ENCODE data around the gene RET. TPM values are rescaled to one million over a fixed set of nuclear protein-coding genes. Genes with fewer than 3 reads are reported as not detected.

RET gene
- total RNA-seq, 1 experiment from 2014 or later = 81.1 TPM

GRCh38 chr10:43132867-43133787 is 56.3 kb downstream of the RET start:
- Histone ChIP-seq H3K27ac (ENCODE audit: low read length) (no peak overlapping the region), H3K27me3 (ENCODE audit: control insufficient read depth, insufficient read depth, low read length) (no peaks in the 10 kb centered on the region), H3K4me1 (ENCODE audit: control insufficient read depth, insufficient read depth, low read length) (peaks cover 8% of the 10 kb centered on the region), H3K4me3 (ENCODE audit: low read depth in 2 of 2, low read length in 2 of 2) (no peak overlapping the region), H3K36me3 (ENCODE audit: control insufficient read depth, insufficient read depth, low read length) (no peaks in the 10 kb centered on the region), H3K9me3 (ENCODE audit: control insufficient read depth, insufficient read depth, low read depth, low read length) (no peaks in the 10 kb centered on the region)
- ChIA-PET POLR2A (no interaction called here), CTCF (no interaction called here)
- DNase-seq (ENCODE audit: low read depth, low spot score) = no peak
- in situ Hi-C loops (cut with HindIII; ENCODE audit: low pct_unique_long_range_greater_than_20kb, low sequenced_read_pairs) = no loop called here
- no TSS peak for BruUV-seq (replicated peaks)
- intact Hi-C loops (cut with micrococcal nuclease; ENCODE audit: unreplicated experiment) = no loop called here
- TF ChIP-seq SIN3A (IDR thresholded peaks at IDR 0.05; ENCODE audit: borderline replicate concordance, insufficient read depth, low read depth, low read length) (no peak), POLR2AphosphoS5 (IDR thresholded peaks at IDR 0.05; ENCODE audit: low read depth, low read length) (no peak), TCF7L2 (IDR thresholded peaks at IDR 0.05; ENCODE audit: low read depth, low read length) (no peak), REST (IDR thresholded peaks at IDR 0.05; ENCODE audit: insufficient read depth in 1 of 2, low read depth in 2 of 2, low read length in 1 of 2) (no peak), CTCF (IDR thresholded peaks at IDR 0.05) (no peak)
- ATAC-seq = no peak

- ChIA-PET POLR2A (no interaction called here), CTCF (interaction anchor here (0.6 kb wide), 1 partner anchor 298 kb away, joined by 3 read pairs; no protein-coding TSS in a partner anchor)
- DNase-seq (ENCODE audit: low read depth, low spot score) (no peak), ATAC-seq (no peak)
- Histone ChIP-seq H3K9me3 (ENCODE audit: control insufficient read depth, insufficient read depth, low read depth, low read length) (no peaks in the 10 kb centered on the region), H3K27me3 (ENCODE audit: control insufficient read depth, insufficient read depth, low read length) (no peaks in the 10 kb centered on the region), H3K36me3 (ENCODE audit: control insufficient read depth, insufficient read depth, low read length) (no peaks in the 10 kb centered on the region), H3K4me3 (ENCODE audit: low read depth in 2 of 2, low read length in 2 of 2) (no peak overlapping the region), H3K4me1 (ENCODE audit: control insufficient read depth, insufficient read depth, low read length) (peaks cover 9% of the 10 kb centered on the region), H3K27ac (ENCODE audit: low read length) (no peak overlapping the region)
- in situ Hi-C loops (cut with HindIII; ENCODE audit: low pct_unique_long_range_greater_than_20kb, low sequenced_read_pairs) (no loop called here), intact Hi-C loops (cut with micrococcal nuclease; ENCODE audit: unreplicated experiment) (no loop called here)
- BruUV-seq (replicated peaks) = no TSS peak
- TF ChIP-seq CTCF (IDR thresholded peaks at IDR 0.05) = no peak
Measured at GRCh38 chr10:43134126-43134905, 57.4 kb downstream of the RET start.

Measured in Panc1 (cell line).